ENCODE measurements around the gene ADGRB3. TPM values are rescaled to one million over a fixed set of nuclear protein-coding genes. Genes with fewer than 3 reads are reported as not detected.
A peak's percentile ranks its signal among the peaks of the same experiment; 100 is the strongest.

Gene ADGRB3
- total and polyA plus RNA-seq, 4 donors, result 26.9 to 99.7 (median 60.2) TPM

GRCh38 chr6:69390125-69390524, 755.0 kb downstream of the ADGRB3 start:
- Histone ChIP-seq H3K9me3 (ENCODE audit: control insufficient read depth, insufficient read depth, low read length) (no peaks in the 10 kb centered on the region), H3K27ac (ENCODE audit: low read depth, low read length) (no peak overlapping the region), H3K4me3 (ENCODE audit: low read depth, low read length) (no peak overlapping the region), H3K4me1 (ENCODE audit: control insufficient read depth, insufficient read depth, low read length) (no peaks in the 10 kb centered on the region), H3K36me3 (ENCODE audit: control insufficient read depth, insufficient read depth, low read length) (no peaks in the 10 kb centered on the region), H3K27me3 (ENCODE audit: control insufficient read depth, insufficient read depth, low read length) (no peaks in the 10 kb centered on the region)
- 50% methylated on average over 1 of the region's 4 CpGs for WGBS (ENCODE audit: insufficient coverage)
- DNase-seq (ENCODE audit: low read depth in 4 of 6, low spot score in 6 of 6), result no peak

- Histone ChIP-seq H3K4me1 (ENCODE audit: control insufficient read depth, insufficient read depth, low read length) (no peaks in the 10 kb centered on the region), H3K36me3 (ENCODE audit: control insufficient read depth, insufficient read depth, low read length) (no peaks in the 10 kb centered on the region), H3K9me3 (ENCODE audit: control insufficient read depth, insufficient read depth, low read length) (no peaks in the 10 kb centered on the region), H3K27ac (ENCODE audit: low read depth, low read length) (no peak overlapping the region), H3K27me3 (ENCODE audit: control insufficient read depth, insufficient read depth, low read length) (no peaks in the 10 kb centered on the region), H3K4me3 (ENCODE audit: low read depth, low read length) (no peak overlapping the region)
- DNase-seq (ENCODE audit: low read depth in 4 of 6, low spot score in 6 of 6), result no peak
- WGBS (ENCODE audit: insufficient coverage), result 98% methylated on average over 3 of the region's 6 CpGs
Observed at GRCh38 chr6:69391106-69391505, 756.0 kb downstream of the ADGRB3 start.

- no peaks in the 10 kb centered on the region for H3K36me3 ChIP-seq (ENCODE audit: control insufficient read depth, insufficient read depth, low read length)
- no peaks in the 10 kb centered on the region for H3K27me3 ChIP-seq (ENCODE audit: control insufficient read depth, insufficient read depth, low read length)
- no peak for DNase-seq (ENCODE audit: low read depth in 4 of 6, low spot score in 6 of 6)
- WGBS (ENCODE audit: insufficient coverage), result 92% methylated on average over 7 of the region's 7 CpGs
- no peaks in the 10 kb centered on the region for H3K4me1 ChIP-seq (ENCODE audit: control insufficient read depth, insufficient read depth, low read length)
- no peak overlapping the region for H3K4me3 ChIP-seq (ENCODE audit: low read depth, low read length)
- no peaks in the 10 kb centered on the region for H3K9me3 ChIP-seq (ENCODE audit: control insufficient read depth, insufficient read depth, low read length)
- no peak overlapping the region for H3K27ac ChIP-seq (ENCODE audit: low read depth, low read length)
Observed at GRCh38 chr6:69392745-69393144, 757.7 kb downstream of the ADGRB3 start.

- DNase-seq (ENCODE audit: low read depth in 4 of 6, low spot score in 6 of 6), result no peak
- 71% methylated on average over 3 of the region's 3 CpGs for WGBS (ENCODE audit: insufficient coverage)
- Histone ChIP-seq H3K27ac (ENCODE audit: low read depth, low read length) (no peak overlapping the region), H3K9me3 (ENCODE audit: control insufficient read depth, insufficient read depth, low read length) (no peaks in the 10 kb centered on the region), H3K4me3 (ENCODE audit: low read depth, low read length) (no peak overlapping the region), H3K4me1 (ENCODE audit: control insufficient read depth, insufficient read depth, low read length) (no peaks in the 10 kb centered on the region), H3K36me3 (ENCODE audit: control insufficient read depth, insufficient read depth, low read length) (no peaks in the 10 kb centered on the region), H3K27me3 (ENCODE audit: control insufficient read depth, insufficient read depth, low read length) (no peaks in the 10 kb centered on the region)
Observed at GRCh38 chr6:69398311-69398710, 763.2 kb downstream of the ADGRB3 start.

GRCh38 chr6:69398729-69399128, 763.6 kb downstream of the ADGRB3 start:
- no peaks in the 10 kb centered on the region for H3K9me3 ChIP-seq (ENCODE audit: control insufficient read depth, insufficient read depth, low read length)
- H3K27ac ChIP-seq (ENCODE audit: low read depth, low read length), result no peak overlapping the region
- H3K27me3 ChIP-seq (ENCODE audit: control insufficient read depth, insufficient read depth, low read length), result no peaks in the 10 kb centered on the region
- peak in 1 of 6 donors; percentile 62 for DNase-seq (ENCODE audit: low read depth in 4 of 6, low spot score in 6 of 6)
- no peaks in the 10 kb centered on the region for H3K4me1 ChIP-seq (ENCODE audit: control insufficient read depth, insufficient read depth, low read length)
- no peak overlapping the region for H3K4me3 ChIP-seq (ENCODE audit: low read depth, low read length)
- no peaks in the 10 kb centered on the region for H3K36me3 ChIP-seq (ENCODE audit: control insufficient read depth, insufficient read depth, low read length)
- whole genome bisulfite sequencing (ENCODE audit: insufficient coverage), result 43% methylated on average over 2 of the region's 2 CpGs

- no peaks in the 10 kb centered on the region for H3K36me3 ChIP-seq (ENCODE audit: control insufficient read depth, insufficient read depth, low read length)
- 55% methylated on average over 3 of the region's 3 CpGs for WGBS (ENCODE audit: insufficient coverage)
Observed at GRCh38 chr6:69408886-69409285, 773.8 kb downstream of the ADGRB3 start.

GRCh38 chr6:69416776-69417175, 781.7 kb downstream of the ADGRB3 start:
- Histone ChIP-seq H3K27ac (ENCODE audit: low read depth, low read length) (no peak overlapping the region), H3K4me3 (ENCODE audit: low read depth, low read length) (no peak overlapping the region), H3K36me3 (ENCODE audit: control insufficient read depth, insufficient read depth, low read length) (no peaks in the 10 kb centered on the region), H3K27me3 (ENCODE audit: control insufficient read depth, insufficient read depth, low read length) (no peaks in the 10 kb centered on the region), H3K9me3 (ENCODE audit: control insufficient read depth, insufficient read depth, low read length) (peaks cover 3% of the 10 kb centered on the region), H3K4me1 (ENCODE audit: control insufficient read depth, insufficient read depth, low read length) (no peaks in the 10 kb centered on the region)
- 31% methylated on average over 1 of the region's 2 CpGs for WGBS (ENCODE audit: insufficient coverage)
- peak in 2 of 6 donors; percentile 75 to 78 for DNase-seq (ENCODE audit: low read depth in 4 of 6, low spot score in 6 of 6)

More at GRCh38 chr6:69408886-69409285, 773.8 kb downstream of the ADGRB3 start:
- Histone ChIP-seq H3K9me3 (ENCODE audit: control insufficient read depth, insufficient read depth, low read length) (peaks cover 2% of the 10 kb centered on the region), H3K27me3 (ENCODE audit: control insufficient read depth, insufficient read depth, low read length) (no peaks in the 10 kb centered on the region), H3K27ac (ENCODE audit: low read depth, low read length) (no peak overlapping the region), H3K4me1 (ENCODE audit: control insufficient read depth, insufficient read depth, low read length) (no peaks in the 10 kb centered on the region), H3K4me3 (ENCODE audit: low read depth, low read length) (no peak overlapping the region)
- no peak for DNase-seq (ENCODE audit: low read depth in 4 of 6, low spot score in 6 of 6)

GRCh38 chr6:69421269-69421668, 786.2 kb downstream of the ADGRB3 start:
- no peak for DNase-seq (ENCODE audit: low read depth in 4 of 6, low spot score in 6 of 6)
- H3K9me3 ChIP-seq (ENCODE audit: control insufficient read depth, insufficient read depth, low read length), result no peaks in the 10 kb centered on the region
- H3K36me3 ChIP-seq (ENCODE audit: control insufficient read depth, insufficient read depth, low read length), result no peaks in the 10 kb centered on the region
- no peak overlapping the region for H3K27ac ChIP-seq (ENCODE audit: low read depth, low read length)
- H3K27me3 ChIP-seq (ENCODE audit: control insufficient read depth, insufficient read depth, low read length), result no peaks in the 10 kb centered on the region
- H3K4me3 ChIP-seq (ENCODE audit: low read depth, low read length), result no peak overlapping the region
- no peaks in the 10 kb centered on the region for H3K4me1 ChIP-seq (ENCODE audit: control insufficient read depth, insufficient read depth, low read length)

GRCh38 chr6:69422020-69422419, 786.9 kb downstream of the ADGRB3 start:
- H3K36me3 ChIP-seq (ENCODE audit: control insufficient read depth, insufficient read depth, low read length), result no peaks in the 10 kb centered on the region
- DNase-seq (ENCODE audit: low read depth in 4 of 6, low spot score in 6 of 6), result peak in 2 of 6 donors; percentile 36 to 38
- H3K9me3 ChIP-seq (ENCODE audit: control insufficient read depth, insufficient read depth, low read length), result no peaks in the 10 kb centered on the region
- WGBS (ENCODE audit: insufficient coverage), result no CpG with 5 or more reads among the region's 1 CpG
- no peaks in the 10 kb centered on the region for H3K27me3 ChIP-seq (ENCODE audit: control insufficient read depth, insufficient read depth, low read length)
- no peak overlapping the region for H3K4me3 ChIP-seq (ENCODE audit: low read depth, low read length)
- no peaks in the 10 kb centered on the region for H3K4me1 ChIP-seq (ENCODE audit: control insufficient read depth, insufficient read depth, low read length)
- no peak overlapping the region for H3K27ac ChIP-seq (ENCODE audit: low read depth, low read length)

GRCh38 chr6:69422475-69422874, 787.4 kb downstream of the ADGRB3 start:
- no peaks in the 10 kb centered on the region for H3K27me3 ChIP-seq (ENCODE audit: control insufficient read depth, insufficient read depth, low read length)
- no peaks in the 10 kb centered on the region for H3K4me1 ChIP-seq (ENCODE audit: control insufficient read depth, insufficient read depth, low read length)
- no peak overlapping the region for H3K4me3 ChIP-seq (ENCODE audit: low read depth, low read length)
- no peaks in the 10 kb centered on the region for H3K9me3 ChIP-seq (ENCODE audit: control insufficient read depth, insufficient read depth, low read length)
- no peaks in the 10 kb centered on the region for H3K36me3 ChIP-seq (ENCODE audit: control insufficient read depth, insufficient read depth, low read length)
- peak in 4 of 6 donors; percentile 43 to 95 (median 68) for DNase-seq (ENCODE audit: low read depth in 4 of 6, low spot score in 6 of 6)
- WGBS (ENCODE audit: insufficient coverage), result no CpG with 5 or more reads among the region's 3 CpGs
- no peak overlapping the region for H3K27ac ChIP-seq (ENCODE audit: low read depth, low read length)
